ENCODE measurements around the gene NCKAP1.
"Not testable (repeated sequence)": the region's sequence is repeated elsewhere in the genome, so short reads cannot be mapped to it uniquely, and the experiment has no call there.

The NCKAP1 gene

GRCh38 chr2:182887093-182887492 lies 151.2 kb downstream of the NCKAP1 start:
- H3K4me1 ChIP-seq (ENCODE audit: insufficient read depth, low read length, poor library complexity, severe bottlenecking): no peaks in the 10 kb centered on the region
- H3K79me2 ChIP-seq (ENCODE audit: insufficient read depth, low read length): no peaks in the 10 kb centered on the region
- no peak overlapping the region for H3K4me2 ChIP-seq (ENCODE audit: low read depth, low read length, poor library complexity, severe bottlenecking)
- no peaks in the 10 kb centered on the region for H3K36me3 ChIP-seq (ENCODE audit: insufficient read depth, low read length)
- no peak for TF ChIP-seq EZH2phosphoT487 (IDR thresholded peaks at IDR 0.05; ENCODE audit: borderline replicate concordance)
- H3K9me2 ChIP-seq (replicated peaks; ENCODE audit: low read depth, low read length): no peaks in the 10 kb centered on the region
- no peak overlapping the region for H2AFZ ChIP-seq (ENCODE audit: low read length)
- no peaks in the 10 kb centered on the region for H4K20me1 ChIP-seq (ENCODE audit: insufficient read depth, low read length, poor library complexity, severe bottlenecking)
- no peaks in the 10 kb centered on the region for H3F3A ChIP-seq (ENCODE audit: low read depth)
- H3K27me3 ChIP-seq (ENCODE audit: insufficient read depth, low read length, poor library complexity, severe bottlenecking): no peaks in the 10 kb centered on the region
- H3K9ac ChIP-seq (ENCODE audit: low read depth, low read length, poor library complexity, severe bottlenecking): no peak overlapping the region
- H3K4me3 ChIP-seq (ENCODE audit: low read length, poor library complexity, severe bottlenecking): no peak overlapping the region
- no peaks in the 10 kb centered on the region for H3K9me3 ChIP-seq (ENCODE audit: insufficient read depth, low read depth, low read length)

GRCh38 chr2:182885771-182886170 lies 152.5 kb downstream of the NCKAP1 start:
- no peak overlapping the region for H3K4me3 ChIP-seq (ENCODE audit: low read length, poor library complexity, severe bottlenecking)
- no peak for TF ChIP-seq EZH2phosphoT487 (IDR thresholded peaks at IDR 0.05; ENCODE audit: borderline replicate concordance)
- TF ChIP-seq CTCF (conservative IDR thresholded peaks at IDR 0.05; ENCODE audit: low read length): no peak
- H2AFZ ChIP-seq (ENCODE audit: low read length): no peak overlapping the region
- H3K4me1 ChIP-seq (ENCODE audit: insufficient read depth, low read length, poor library complexity, severe bottlenecking): no peaks in the 10 kb centered on the region
- no peaks in the 10 kb centered on the region for H3K9me3 ChIP-seq (ENCODE audit: insufficient read depth, low read depth, low read length)
- H3K36me3 ChIP-seq (ENCODE audit: insufficient read depth, low read length): no peaks in the 10 kb centered on the region
- H3K79me2 ChIP-seq (ENCODE audit: insufficient read depth, low read length): no peaks in the 10 kb centered on the region
- H3K9me2 ChIP-seq (replicated peaks; ENCODE audit: low read depth, low read length): no peaks in the 10 kb centered on the region
- no peaks in the 10 kb centered on the region for H3F3A ChIP-seq (ENCODE audit: low read depth)
- no peak overlapping the region for H3K9ac ChIP-seq (ENCODE audit: low read depth, low read length, poor library complexity, severe bottlenecking)
- H3K4me2 ChIP-seq (ENCODE audit: low read depth, low read length, poor library complexity, severe bottlenecking): no peak overlapping the region
- no peaks in the 10 kb centered on the region for H3K27me3 ChIP-seq (ENCODE audit: insufficient read depth, low read length, poor library complexity, severe bottlenecking)
- H4K20me1 ChIP-seq (ENCODE audit: insufficient read depth, low read length, poor library complexity, severe bottlenecking): no peaks in the 10 kb centered on the region

- no peak for TF ChIP-seq CTCF (conservative IDR thresholded peaks at IDR 0.05; ENCODE audit: low read length)
- no peak for TF ChIP-seq EZH2phosphoT487 (IDR thresholded peaks at IDR 0.05; ENCODE audit: borderline replicate concordance)
- no peaks in the 10 kb centered on the region for H3K4me1 ChIP-seq (ENCODE audit: insufficient read depth, low read length, poor library complexity, severe bottlenecking)
Measured at GRCh38 chr2:182883451-182883850, 154.8 kb downstream of the NCKAP1 start.

GRCh38 chr2:182880100-182880499 lies 158.2 kb downstream of the NCKAP1 start:
- not testable (repeated sequence) for H3K27me3 ChIP-seq (ENCODE audit: insufficient read depth, low read length, poor library complexity, severe bottlenecking); H3K9me2 ChIP-seq (replicated peaks; ENCODE audit: low read depth, low read length); H3K4me3 ChIP-seq (ENCODE audit: low read length, poor library complexity, severe bottlenecking)

More at GRCh38 chr2:182883451-182883850, 154.8 kb downstream of the NCKAP1 start:
- H2AFZ ChIP-seq (ENCODE audit: low read length): no peak overlapping the region
- H4K20me1 ChIP-seq (ENCODE audit: insufficient read depth, low read length, poor library complexity, severe bottlenecking): no peaks in the 10 kb centered on the region
- H3K4me3 ChIP-seq (ENCODE audit: low read length, poor library complexity, severe bottlenecking): no peak overlapping the region
- H3K4me2 ChIP-seq (ENCODE audit: low read depth, low read length, poor library complexity, severe bottlenecking): no peak overlapping the region
- H3F3A ChIP-seq (ENCODE audit: low read depth): no peaks in the 10 kb centered on the region
- no peaks in the 10 kb centered on the region for H3K27me3 ChIP-seq (ENCODE audit: insufficient read depth, low read length, poor library complexity, severe bottlenecking)
- no peaks in the 10 kb centered on the region for H3K9me3 ChIP-seq (ENCODE audit: insufficient read depth, low read depth, low read length)
- no peaks in the 10 kb centered on the region for H3K36me3 ChIP-seq (ENCODE audit: insufficient read depth, low read length)
- H3K79me2 ChIP-seq (ENCODE audit: insufficient read depth, low read length): no peaks in the 10 kb centered on the region
- H3K9ac ChIP-seq (ENCODE audit: low read depth, low read length, poor library complexity, severe bottlenecking): no peak overlapping the region
- no peaks in the 10 kb centered on the region for H3K9me2 ChIP-seq (replicated peaks; ENCODE audit: low read depth, low read length)

DNA sequence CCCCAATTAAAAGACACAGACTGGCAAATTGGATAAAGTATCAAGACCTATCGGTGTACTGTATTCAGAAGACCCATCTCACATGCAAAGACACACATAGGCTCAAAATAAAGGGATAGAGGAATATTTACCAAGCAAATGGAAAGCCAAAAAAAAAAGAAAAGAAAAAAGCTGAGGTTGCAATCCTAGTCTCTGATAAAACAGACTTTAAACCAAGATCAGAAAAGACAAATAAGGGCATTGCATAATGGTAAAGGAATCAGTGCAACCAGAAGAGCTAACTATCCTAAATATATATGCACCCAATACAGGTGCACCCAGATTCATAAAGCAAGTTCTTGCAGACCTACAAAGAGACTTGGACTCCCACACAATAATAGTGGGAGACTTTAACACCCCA lies 161.6 kb downstream of the NCKAP1 start:
- not testable (repeated sequence) for H3K36me3 ChIP-seq (ENCODE audit: insufficient read depth, low read length); H3K4me3 ChIP-seq (ENCODE audit: low read length, poor library complexity, severe bottlenecking)

More at GRCh38 chr2:182880100-182880499, 158.2 kb downstream of the NCKAP1 start:
- not testable (repeated sequence) for H3K36me3 ChIP-seq (ENCODE audit: insufficient read depth, low read length); H3K79me2 ChIP-seq (ENCODE audit: insufficient read depth, low read length); H3F3A ChIP-seq (ENCODE audit: low read depth); H3K9ac ChIP-seq (ENCODE audit: low read depth, low read length, poor library complexity, severe bottlenecking); H3K4me1 ChIP-seq (ENCODE audit: insufficient read depth, low read length, poor library complexity, severe bottlenecking); H2AFZ ChIP-seq (ENCODE audit: low read length); H3K9me3 ChIP-seq (ENCODE audit: insufficient read depth, low read depth, low read length); H4K20me1 ChIP-seq (ENCODE audit: insufficient read depth, low read length, poor library complexity, severe bottlenecking); H3K4me2 ChIP-seq (ENCODE audit: low read depth, low read length, poor library complexity, severe bottlenecking)

More for the DNA sequence above, 161.6 kb downstream of the NCKAP1 start:
- H4K20me1 ChIP-seq (ENCODE audit: insufficient read depth, low read length, poor library complexity, severe bottlenecking); H3K9me2 ChIP-seq (replicated peaks; ENCODE audit: low read depth, low read length); H3F3A ChIP-seq (ENCODE audit: low read depth); H3K4me1 ChIP-seq (ENCODE audit: insufficient read depth, low read length, poor library complexity, severe bottlenecking); H2AFZ ChIP-seq (ENCODE audit: low read length); H3K9me3 ChIP-seq (ENCODE audit: insufficient read depth, low read depth, low read length); H3K79me2 ChIP-seq (ENCODE audit: insufficient read depth, low read length); H3K27me3 ChIP-seq (ENCODE audit: insufficient read depth, low read length, poor library complexity, severe bottlenecking); H3K4me2 ChIP-seq (ENCODE audit: low read depth, low read length, poor library complexity, severe bottlenecking); H3K9ac ChIP-seq (ENCODE audit: low read depth, low read length, poor library complexity, severe bottlenecking): not testable (repeated sequence)

Measured in Loucy (cell line).